A549 (cell line): ENCODE data around the gene PDGFC. TPM values are rescaled to one million over a fixed set of nuclear protein-coding genes. Genes with fewer than 3 reads are reported as not detected.
"Not testable (repeated sequence)": the region's sequence is repeated elsewhere in the genome, so short reads cannot be mapped to it uniquely, and the experiment has no call there.

ENCODE experiments used
- ATAC-seq, 2 experiments: fragments of 200-7000 bp in 1 of 2; fragments of >200 bp in 1 of 2; cut with Nextera tagmentation in 1 of 2; cut with Tn5 transposase in 1 of 2; 3 replicates each; pipeline versions ENCODE4 v1.8.0 to v1.9.1; 2018 to 2020; ENCODE audit warnings: mild to moderate bottlenecking in 1 of 2, moderate library complexity in 1 of 2
- CTCF ChIA-PET: fragments of 300-600 bp; sonication (Branson Sonifier 250); formaldehyde crosslinking; extraction: SDS; loops from one replicate; lab custom pipeline; 2021; ENCODE audit warnings: antibody characterized with exemption, inconsistent platforms; lab: Yijun Ruan, JAX
- POLR2A ChIA-PET: fragments of 350-600 bp; formaldehyde crosslinking; extraction: SDS; loops from one replicate; lab custom pipeline; 2021; ENCODE audit warnings: antibody characterized with exemption, inconsistent platforms; lab: Yijun Ruan, JAX
- DNase-seq, 2 experiments: peaks; one replicate each; pipeline versions ENCODE4 v3.0.0 to v3.0.0-alpha.2; 2011 to 2016; ENCODE audit warnings: low read depth in 1 of 2, low spot score in 1 of 2
- FAIRE-seq: peaks from 2 replicates; lab custom pipeline; 2011; peaks lifted over from hg19 to GRCh38; lab: Jason Lieb, UNC
- H3K27ac ChIP-seq, 2 experiments: fragments of >200 bp; sonication (Bioruptor Twin); formaldehyde crosslinking; 3 replicates each; pipeline ENCODE4 v1.5.1; 2016 to 2017
- H3K4me1 ChIP-seq: fragments of >200 bp; sonication (Bioruptor Twin); formaldehyde crosslinking; 3 replicates; pipeline ENCODE4 v1.6.1; 2016
- H3K4me2 ChIP-seq: fragments of >200 bp; sonication (Bioruptor Twin); formaldehyde crosslinking; 3 replicates; pipeline ENCODE4 v1.6.1; 2016
- H3K4me3 ChIP-seq: fragments of >200 bp; sonication (Bioruptor Twin); formaldehyde crosslinking; 3 replicates; pipeline ENCODE4 v1.5.1; 2016
- H3K9me3 ChIP-seq: fragments of >200 bp; sonication (Bioruptor Twin); formaldehyde crosslinking; 3 replicates; pipeline ENCODE4 v1.6.1; 2016
- CBX2 ChIP-seq: fragments of 200-600 bp; sonication (generic); IDR thresholded peaks from 2 replicates; pipeline ENCODE4 v1.6.1; 2016; ENCODE audit warnings: low read depth, mild to moderate bottlenecking, borderline replicate concordance
- CHD2 ChIP-seq: fragments of 150-350 bp; IDR thresholded peaks from 2 replicates; pipeline ENCODE4 v1.6.1; 2014; ENCODE audit warnings: low read length; ENCODE audit not compliant: partially characterized antibody
- CHD4 ChIP-seq: fragments of 200-600 bp; sonication (generic); IDR thresholded peaks from 2 replicates; pipeline ENCODE4 v1.6.1; 2016; ENCODE audit warnings: antibody characterized with exemption, mild to moderate bottlenecking, borderline replicate concordance
- CTCF ChIP-seq: fragments of >200 bp; sonication (Bioruptor Twin); formaldehyde crosslinking; IDR thresholded peaks from 3 replicates; pipeline ENCODE4 v1.5.1; 2016
- EHMT2 ChIP-seq: fragments of 200-600 bp; sonication (generic); IDR thresholded peaks from 2 replicates; pipeline ENCODE4 v1.6.1; 2016; ENCODE audit warnings: antibody characterized with exemption, low read depth, mild to moderate bottlenecking, moderate library complexity
- ELK1 ChIP-seq: fragments of 150-350 bp; IDR thresholded peaks from 2 replicates; pipeline ENCODE4 v1.6.1; 2014; ENCODE audit warnings: low read depth, mild to moderate bottlenecking, low read length
- FOSL2 ChIP-seq, 2 experiments: fragments of 450-650 bp in 1 of 2; fragments of >200 bp in 1 of 2; sonication (Bioruptor Twin) in 1 of 2; formaldehyde crosslinking; IDR thresholded peaks; 2 replicates each; pipeline versions ENCODE4 v1.5.0 to v1.6.1; 2016 to 2020; ENCODE audit warnings: mild to moderate bottlenecking in 1 of 2, moderate library complexity in 1 of 2
- HDAC2 ChIP-seq: fragments of 200-600 bp; sonication (generic); IDR thresholded peaks from 2 replicates; pipeline ENCODE4 v1.6.1; 2016
- HEYL ChIP-seq: fragments of 250-450 bp; sonication (Bioruptor Pico); IDR thresholded peaks from 2 replicates; pipeline ENCODE4 v1.8.0; 2021; ENCODE audit warnings: mild to moderate bottlenecking, moderate library complexity
- HOXB5 ChIP-seq: fragments of 250-450 bp; sonication (Bioruptor Pico); IDR thresholded peaks from 2 replicates; pipeline ENCODE4 v1.5.0; 2020; ENCODE audit warnings: mild to moderate bottlenecking, moderate library complexity
- JUN ChIP-seq, 2 experiments: fragments of >200 bp; sonication (Bioruptor Twin); formaldehyde crosslinking; IDR thresholded peaks; 2 replicates in 1 of 2; 3 replicates in 1 of 2; pipeline ENCODE4 v1.6.1; 2016 to 2017
- JUNB ChIP-seq: fragments of >200 bp; sonication (Bioruptor Twin); formaldehyde crosslinking; IDR thresholded peaks from 2 replicates; pipeline ENCODE4 v1.6.1; 2016
- KDM1A ChIP-seq: fragments of 200-600 bp; sonication (generic); IDR thresholded peaks from 2 replicates; pipeline ENCODE4 v1.6.1; 2016; ENCODE audit warnings: low read depth, mild to moderate bottlenecking
- MAZ ChIP-seq: fragments of 150-350 bp; IDR thresholded peaks from 2 replicates; pipeline ENCODE4 v1.6.1; 2014; ENCODE audit warnings: antibody characterized with exemption, low read depth, low read length, borderline replicate concordance
- PHF8 ChIP-seq: fragments of 200-600 bp; sonication (generic); IDR thresholded peaks from 2 replicates; pipeline ENCODE4 v1.6.1; 2016; ENCODE audit warnings: low read depth, mild to moderate bottlenecking, antibody characterized with exemption, moderate library complexity, borderline replicate concordance
- POLR2AphosphoS2 ChIP-seq: conservative IDR thresholded peaks from 2 replicates; pipeline ENCODE4 v1.6.1; 2012; ENCODE audit warnings: low read length, improper control_type of control experiment, inconsistent platforms
- RAD21 ChIP-seq, 2 experiments: fragments of >200 bp in 1 of 2; sonication (Bioruptor Twin) in 1 of 2; formaldehyde crosslinking in 1 of 2; IDR thresholded peaks in 1 of 2; conservative IDR thresholded peaks in 1 of 2; 2 replicates in 1 of 2; 3 replicates in 1 of 2; pipeline ENCODE4 v1.6.1; 2012 to 2018; ENCODE audit warnings: inconsistent platforms in 1 of 2
- RARB ChIP-seq: fragments of 250-450 bp; sonication (Bioruptor Pico); IDR thresholded peaks from 2 replicates; pipeline ENCODE4 v1.8.0; 2021; ENCODE audit warnings: mild to moderate bottlenecking, moderate library complexity
- RCOR1 ChIP-seq: fragments of 150-350 bp; IDR thresholded peaks from 2 replicates; pipeline ENCODE4 v1.6.1; 2014; ENCODE audit warnings: antibody characterized with exemption, low read length, low read depth
- RNF2 ChIP-seq: fragments of 200-600 bp; sonication (generic); IDR thresholded peaks from 2 replicates; pipeline ENCODE4 v1.6.1; 2016; ENCODE audit warnings: low read depth, mild to moderate bottlenecking, antibody characterized with exemption, moderate library complexity, borderline replicate concordance
- SMC3 ChIP-seq: fragments of >200 bp; sonication (Bioruptor Twin); formaldehyde crosslinking; IDR thresholded peaks from 3 replicates; pipeline ENCODE4 v1.6.1; 2018; ENCODE audit warnings: inconsistent platforms
- TFCP2L1 ChIP-seq: fragments of 250-450 bp; sonication (Bioruptor Pico); IDR thresholded peaks from 2 replicates; pipeline ENCODE4 v1.5.0; 2021; ENCODE audit warnings: mild to moderate bottlenecking
- TP53 ChIP-seq: fragments of 250-450 bp; sonication (Bioruptor Pico); IDR thresholded peaks from 2 replicates; pipeline ENCODE4 v1.5.0; 2021; ENCODE audit warnings: mild to moderate bottlenecking, moderate library complexity
- ZC3H11A ChIP-seq: fragments of 450-650 bp; IDR thresholded peaks from 2 replicates; pipeline ENCODE4 v1.6.1; 2014; ENCODE audit warnings: antibody characterized with exemption, mild to moderate bottlenecking
- WGBS: methylation state at CpG from one replicate; pipeline ENCODE4 v1.1.6; 2017; ENCODE audit errors: missing lambda C conversion rate; 5-methylcytosine and 5-hydroxymethylcytosine counted together
- polyA plus RNA-seq, 4 experiments: library from polyadenylated mRNA; depleted of rRNA in 3 of 4; stranded (reverse); fragments of >200 nt; fragmentation: RNase III in 1 of 4; extraction: RNeasy Plus Mini Kit Qiagen cat#74134 plus additional on column Dnase treatment in 1 of 4; gene quantifications; 2 replicates in 3 of 4; 3 replicates in 1 of 4; pipeline ENCODE4 v1.2.3, GENCODE V29; 2011 to 2017

The PDGFC gene
- polyA plus RNA-seq, 2 of the 4 experiments (the other 2 are of a cell fraction): 3.5 to 4.1 TPM

GRCh38 chr4:156939139-156939538 lies 32.5 kb downstream of the PDGFC start (continued):
- TF ChIP-seq CBX2 (no peak), HOXB5 (CRISPR knock-in tag) (no peak), JUN (IDR thresholded peaks at IDR 0.05) (no peak)
- TF ChIP-seq, all 56 proteins: peak for 0

DNA sequence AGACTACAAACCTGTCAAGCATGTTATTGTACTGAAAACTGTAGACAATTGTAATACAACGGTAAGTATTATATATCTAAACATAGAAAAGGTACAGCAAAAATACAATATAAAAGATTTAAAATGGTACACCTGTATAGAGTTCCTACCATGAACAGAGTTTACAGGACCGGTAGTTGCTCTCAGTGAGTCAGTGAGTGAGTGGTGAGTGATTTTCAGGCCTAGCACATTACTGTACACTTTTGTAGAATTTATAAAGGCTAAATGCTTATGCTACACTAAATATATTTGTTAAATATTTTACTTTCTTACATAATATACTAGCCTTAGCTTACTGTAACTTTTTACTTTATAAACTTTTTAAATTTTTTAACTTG lies 37.4 kb downstream of the PDGFC start:
- CTCF ChIA-PET: no interaction called here
- no peak for FAIRE-seq
- H3K9me3 ChIP-seq: 0 out of 3 replicates have a peak, but pooled peaks cover 6% of the 10 kb centered on the region
- TF ChIP-seq JUN (IDR thresholded peaks at IDR 0.05) (no peak), KDM1A (no peak), HEYL (no peak), TFCP2L1 (CRISPR knock-in tag) (no peak), POLR2AphosphoS2 (no peak), RCOR1 (no peak), EHMT2 (no peak), FOSL2 (IDR thresholded peaks at IDR 0.05) (no peak), FOSL2 (CRISPR knock-in tag; IDR thresholded peaks at IDR 0.05) (no peak), RNF2 (no peak), CHD4 (no peak)
- TF ChIP-seq, all 56 proteins: peak for 0
- ATAC-seq (peak in 1 of 2 experiments; percentile 30; a peak in 2 of 6 replicates), DNase-seq (no peak)
- H3K4me2 ChIP-seq: peak overlapping the region; percentile 32; the same call in 1 of the 3 replicates
- peak overlapping the region; percentile 48 to 70; a peak in 4 of 6 replicates for H3K27ac ChIP-seq
- WGBS: 42% methylated on average over 2 of the region's 2 CpGs
- H3K4me1 ChIP-seq: peaks cover 35% of the 10 kb centered on the region; the same call in 2 of the 3 replicates
- H3K4me3 ChIP-seq: no peak overlapping the region
- POLR2A ChIA-PET: no interaction called here

DNA sequence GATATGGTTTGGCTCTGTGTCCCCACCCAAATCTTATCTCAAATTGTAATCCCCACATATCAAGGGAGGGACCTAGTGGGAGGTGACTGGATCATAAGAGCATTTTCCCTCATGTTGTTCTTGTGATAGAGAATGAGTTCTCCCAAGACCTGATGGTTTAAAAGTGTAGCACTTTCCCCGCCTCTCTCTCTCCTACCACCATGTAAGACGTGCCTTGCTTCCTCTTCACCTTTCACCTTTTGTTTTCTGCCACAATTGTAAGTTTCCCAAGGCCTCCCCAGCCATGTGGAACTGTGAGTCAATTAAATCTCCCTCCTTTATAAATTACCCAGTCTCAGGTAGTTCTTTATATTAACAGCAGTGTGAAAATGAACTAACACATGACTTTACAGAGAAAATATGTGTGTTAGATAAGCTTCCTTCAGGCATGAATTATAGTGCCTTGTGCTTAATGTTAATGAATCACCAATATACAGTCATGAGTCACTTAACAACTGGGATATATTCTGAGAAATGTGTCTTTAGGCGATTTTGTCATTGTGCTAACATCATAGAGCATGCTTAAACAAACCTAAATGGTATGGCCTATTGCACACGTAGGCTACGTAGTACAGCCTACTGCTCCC lies 37.9 kb downstream of the PDGFC start:
- Histone ChIP-seq H3K4me2 (peak overlapping the region; percentile 32; the same call in 2 of the 3 replicates), H3K4me3 (no peak overlapping the region), H3K27ac (peak overlapping the region; percentile 48 to 70; a peak in 5 of 6 replicates), H3K4me1 (peaks cover 32% of the 10 kb centered on the region; the same call in 2 of the 3 replicates), H3K9me3 (0 out of 3 replicates have a peak, but pooled peaks cover 6% of the 10 kb centered on the region)
- ChIA-PET POLR2A (no interaction called here), CTCF (interaction anchor here (0.6 kb wide), 1 partner anchor 78 kb away, joined by 3 read pairs; no protein-coding TSS in a partner anchor)
- FAIRE-seq (no peak), ATAC-seq (peak; percentile 72 to 73; a peak in 5 of 6 replicates), DNase-seq (peak in 1 of 2 experiments; percentile 54)
- WGBS: 30% methylated on average over 5 of the region's 5 CpGs
- TF ChIP-seq HDAC2: no peak
- no peak for TF ChIP-seq ZC3H11A
- TF ChIP-seq CBX2: no peak
- TF ChIP-seq TFCP2L1 (CRISPR knock-in tag): no peak
- TF ChIP-seq TP53 (CRISPR knock-in tag): no peak
- TF ChIP-seq RAD21 (conservative IDR thresholded peaks at IDR 0.05 in 1 of 2, IDR thresholded peaks at IDR 0.05 in 1 of 2): no peak
- no peak for TF ChIP-seq POLR2AphosphoS2
- no peak for TF ChIP-seq CTCF
- peak; percentile 72 for TF ChIP-seq JUNB
- no peak for TF ChIP-seq SMC3
- TF ChIP-seq ELK1: no peak
- no peak for TF ChIP-seq RARB (CRISPR knock-in tag)
- no peak for TF ChIP-seq MAZ
- no peak for TF ChIP-seq PHF8
- no peak for TF ChIP-seq EHMT2
- TF ChIP-seq FOSL2 (IDR thresholded peaks at IDR 0.05): peak; percentile 35
- peak; percentile 81 for TF ChIP-seq FOSL2 (CRISPR knock-in tag; IDR thresholded peaks at IDR 0.05)
- no peak for TF ChIP-seq CHD2

DNA sequence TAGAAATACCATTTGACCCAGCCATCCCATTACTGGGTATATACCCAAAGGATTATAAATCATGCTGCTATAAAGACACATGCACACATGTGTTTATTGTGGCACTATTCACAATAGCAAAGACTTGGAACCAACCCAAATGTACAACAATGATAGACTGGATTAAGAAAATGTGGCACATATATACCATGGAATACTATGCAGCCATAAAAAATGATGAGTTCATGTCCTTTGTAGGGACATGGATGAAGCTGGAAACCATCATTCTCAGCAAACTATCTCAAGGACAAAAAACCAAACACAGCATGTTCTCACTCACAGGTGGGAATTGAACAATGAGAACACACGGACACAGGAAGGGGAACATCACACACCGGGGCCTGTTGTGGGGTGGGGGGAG lies 39.2 kb downstream of the PDGFC start:
- FAIRE-seq, H3K4me3 ChIP-seq, DNase-seq, CTCF ChIA-PET, H3K4me2 ChIP-seq, H3K9me3 ChIP-seq, POLR2A ChIA-PET, ATAC-seq: not testable (repeated sequence)
- no CpG with 5 or more reads among the region's 2 CpGs for WGBS
- peaks cover 32% of the 10 kb centered on the region; the same call in 2 of the 3 replicates for H3K4me1 ChIP-seq
- H3K27ac ChIP-seq: peak overlapping the region in 1 of 2 experiments; percentile 61; a peak in 2 of 6 replicates
